Measurements from ENCODE around the gene PPP1R14C. TPM values are rescaled to one million over a fixed set of nuclear protein-coding genes. Genes with fewer than 3 reads are reported as not detected.

The PPP1R14C gene
- total and polyA plus RNA-seq, 2 of the 13 experiments (the other 11 are each of a cell fraction or from before 2014, with no cell fraction given) = not detected

DNA sequence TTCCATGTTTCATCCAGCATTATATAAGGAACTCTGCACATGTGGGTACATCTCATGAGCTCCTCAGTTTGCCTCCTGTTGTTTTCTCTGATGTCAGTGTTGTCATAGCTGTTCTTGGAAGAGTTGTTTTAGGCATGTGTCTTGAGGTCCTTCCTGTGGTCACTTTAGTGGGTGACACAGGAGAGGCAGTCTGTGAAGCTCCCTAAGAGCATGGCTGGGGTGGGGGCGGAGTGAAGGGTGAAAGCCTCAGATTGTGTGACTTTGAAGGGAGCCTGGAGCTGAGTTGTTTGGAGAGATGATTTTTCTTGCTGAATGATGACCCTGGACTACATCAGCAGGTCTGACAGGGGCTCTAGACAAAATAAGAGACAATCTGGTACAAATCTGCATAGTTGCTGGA is 37.7 kb downstream of the PPP1R14C start (continued):
- TF ChIP-seq YEATS2 (CRISPR knock-in tag; IDR thresholded peaks at IDR 0.05; ENCODE audit: borderline replicate concordance) (no peak), ZKSCAN1 (IDR thresholded peaks at IDR 0.05; ENCODE audit: low read length) (no peak), ELF1 (CRISPR knock-in tag; IDR thresholded peaks at IDR 0.05) (no peak)
- TF ChIP-seq, protein P1, sequence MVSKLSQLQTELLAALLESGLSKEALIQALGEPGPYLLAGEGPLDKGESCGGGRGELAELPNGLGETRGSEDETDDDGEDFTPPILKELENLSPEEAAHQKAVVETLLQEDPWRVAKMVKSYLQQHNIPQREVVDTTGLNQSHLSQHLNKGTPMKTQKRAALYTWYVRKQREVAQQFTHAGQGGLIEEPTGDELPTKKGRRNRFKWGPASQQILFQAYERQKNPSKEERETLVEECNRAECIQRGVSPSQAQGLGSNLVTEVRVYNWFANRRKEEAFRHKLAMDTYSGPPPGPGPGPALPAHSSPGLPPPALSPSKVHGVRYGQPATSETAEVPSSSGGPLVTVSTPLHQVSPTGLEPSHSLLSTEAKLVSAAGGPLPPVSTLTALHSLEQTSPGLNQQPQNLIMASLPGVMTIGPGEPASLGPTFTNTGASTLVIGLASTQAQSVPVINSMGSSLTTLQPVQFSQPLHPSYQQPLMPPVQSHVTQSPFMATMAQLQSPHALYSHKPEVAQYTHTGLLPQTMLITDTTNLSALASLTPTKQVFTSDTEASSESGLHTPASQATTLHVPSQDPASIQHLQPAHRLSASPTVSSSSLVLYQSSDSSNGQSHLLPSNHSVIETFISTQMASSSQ (IDR thresholded peaks at IDR 0.05; ENCODE audit: low read depth) = no peak
- TF ChIP-seq, protein P1 (CRISPR knock-in tag; IDR thresholded peaks at IDR 0.05; ENCODE audit: borderline replicate concordance) = no peak

- Histone ChIP-seq H3K36me3 (replicated peaks in 1 of 2; ENCODE audit: control insufficient read depth in 1 of 2, insufficient read depth in 2 of 2, low read length in 2 of 2) (no peaks in the 10 kb centered on the region), H3K27me3 (ENCODE audit: control insufficient read depth in 1 of 2, insufficient read depth in 2 of 2, low read length in 2 of 2) (peaks cover 0 to 9% of the 10 kb centered on the region in 2 experiments; a peak in 3 of 5 replicates), H3K9ac (ENCODE audit: insufficient read depth, low read depth, low read length) (no peak overlapping the region), H3K4me2 (ENCODE audit: low read depth, low read length) (no peak overlapping the region), H3K4me3 (replicated peaks in 1 of 3; ENCODE audit: insufficient read depth in 1 of 3, low read depth in 2 of 3, low read length in 3 of 3) (no peak overlapping the region), H4K20me1 (ENCODE audit: insufficient read depth, low read length) (no peaks in the 10 kb centered on the region), H3K4me1 (ENCODE audit: insufficient read depth, low read length) (peaks cover 6% of the 10 kb centered on the region), H3K9me3 (ENCODE audit: low read length) (no peaks in the 10 kb centered on the region), H2AFZ (ENCODE audit: low read length) (no peak overlapping the region), H3K27ac (ENCODE audit: extremely low read length, insufficient read depth, low read length) (no peak overlapping the region), H3K79me2 (ENCODE audit: insufficient read depth, low read length) (no peaks in the 10 kb centered on the region)
- DNase-seq (ENCODE audit: low spot score) (no peak), ATAC-seq (no peak), FAIRE-seq (no peak)
- in situ Hi-C loops (cut with HindIII; ENCODE audit: extremely low pct_ligation_motif_present, low pct_unique_long_range_greater_than_20kb) (no loop called here), intact Hi-C loops (cut with micrococcal nuclease; ENCODE audit: unreplicated experiment) (no loop called here)
- WGBS (ENCODE audit: low lambda C conversion rate) = 10% methylated on average over 4 of the region's 4 CpGs
- CTCF ChIA-PET (ENCODE audit: low intra/inter-chr PET ratio, low total read pairs) = no interaction called here
- POLR2A ChIA-PET = no interaction called here
- no TSS peak for BruUV-seq (replicated peaks)
- TF ChIP-seq, protein P2, sequence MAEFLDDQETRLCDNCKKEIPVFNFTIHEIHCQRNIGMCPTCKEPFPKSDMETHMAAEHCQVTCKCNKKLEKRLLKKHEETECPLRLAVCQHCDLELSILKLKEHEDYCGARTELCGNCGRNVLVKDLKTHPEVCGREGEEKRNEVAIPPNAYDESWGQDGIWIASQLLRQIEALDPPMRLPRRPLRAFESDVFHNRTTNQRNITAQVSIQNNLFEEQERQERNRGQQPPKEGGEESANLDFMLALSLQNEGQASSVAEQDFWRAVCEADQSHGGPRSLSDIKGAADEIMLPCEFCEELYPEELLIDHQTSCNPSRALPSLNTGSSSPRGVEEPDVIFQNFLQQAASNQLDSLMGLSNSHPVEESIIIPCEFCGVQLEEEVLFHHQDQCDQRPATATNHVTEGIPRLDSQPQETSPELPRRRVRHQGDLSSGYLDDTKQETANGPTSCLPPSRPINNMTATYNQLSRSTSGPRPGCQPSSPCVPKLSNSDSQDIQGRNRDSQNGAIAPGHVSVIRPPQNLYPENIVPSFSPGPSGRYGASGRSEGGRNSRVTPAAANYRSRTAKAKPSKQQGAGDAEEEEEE (CRISPR knock-in tag; IDR thresholded peaks at IDR 0.05; ENCODE audit: borderline replicate concordance) = no peak
- no peak for TF ChIP-seq ARNT (IDR thresholded peaks at IDR 0.05)
- TF ChIP-seq ZNF747 (CRISPR knock-in tag; IDR thresholded peaks at IDR 0.05; ENCODE audit: borderline replicate concordance) = no peak
- TF ChIP-seq ZHX2 (IDR thresholded peaks at IDR 0.05; ENCODE audit: low read depth) = no peak
- TF ChIP-seq ZHX2 (CRISPR knock-in tag; IDR thresholded peaks at IDR 0.05; ENCODE audit: borderline replicate concordance) = no peak
- TF ChIP-seq ZNF572 (CRISPR knock-in tag; IDR thresholded peaks at IDR 0.05) = no peak
- no peak for TF ChIP-seq SRSF1 (optimal IDR thresholded peaks at IDR 0.05; ENCODE audit: low read depth, low read length)
These were observed 39.7 kb downstream of the PPP1R14C start for GRCh38 chr6:150182460-150183078.

Measured in HepG2 (cell line).